Gastroesophageal sphincter (tissue), 3 donors: ENCODE results near the gene CDKAL1.

Experiments
- CTCF ChIP-seq, 4 experiments: fragments of 200-600 bp in 2 of 4; fragments of 450-650 bp in 2 of 4; sonication (generic) in 1 of 4; IDR thresholded peaks; one replicate each; pipeline ENCODE4 v1.5.1; 2017 to 2019; ENCODE audit warnings: antibody characterized with exemption in 4 of 4, mild to moderate bottlenecking in 2 of 4, moderate library complexity in 2 of 4
- POLR2A ChIP-seq, 2 donors: fragments of 450-650 bp; IDR thresholded peaks; one replicate each; pipeline ENCODE4 v1.6.1; 2017; ENCODE audit warnings: antibody characterized with exemption in 2 of 2, mild to moderate bottlenecking in 2 of 2, moderate library complexity in 1 of 2
- POLR2AphosphoS5 ChIP-seq: sonication (generic); formaldehyde crosslinking; IDR thresholded peaks from one replicate; pipeline ENCODE4 v1.6.1; 2017; ENCODE audit warnings: antibody characterized with exemption

- no peak for TF ChIP-seq POLR2A (IDR thresholded peaks at IDR 0.05)
- no peak for TF ChIP-seq CTCF (IDR thresholded peaks at IDR 0.05)
- no peak for TF ChIP-seq POLR2AphosphoS5
Observed at GRCh38 chr6:20747991-20748390, 213.7 kb downstream of the CDKAL1 start.
